Osteoblast (primary cell): ENCODE data around the gene CEP104. TPM values are rescaled to one million over a fixed set of nuclear protein-coding genes. Genes with fewer than 3 reads are reported as not detected.

Source experiments
- DNase-seq: peaks from one replicate; pipeline ENCODE4 v3.0.0; 2011; ENCODE audit warnings: low spot score, mixed read lengths; ENCODE audit not compliant: insufficient read length; ENCODE audit errors: missing footprints
- H2AFZ ChIP-seq: 2 replicates; pipeline ENCODE4 v1.6.0; 2011; ENCODE audit warnings: mild to moderate bottlenecking, low read length
- H3K27ac ChIP-seq: 2 replicates; pipeline ENCODE4 v1.5.1; 2011; ENCODE audit warnings: mild to moderate bottlenecking, low read depth, low read length, moderate library complexity
- H3K27me3 ChIP-seq: 2 replicates; pipeline ENCODE4 v1.6.0; 2012; ENCODE audit warnings: mild to moderate bottlenecking, control low read depth, inconsistent platforms, low read length, moderate library complexity; ENCODE audit not compliant: insufficient read depth
- H3K36me3 ChIP-seq: 2 replicates; pipeline ENCODE4 v1.5.1; 2011; ENCODE audit warnings: mild to moderate bottlenecking, low read length, control low read depth, moderate library complexity; ENCODE audit not compliant: insufficient read depth
- H3K4me1 ChIP-seq: 2 replicates; pipeline ENCODE4 v1.5.1; 2011; ENCODE audit warnings: mild to moderate bottlenecking, low read length, control low read depth, moderate library complexity; ENCODE audit not compliant: insufficient read depth
- H3K4me2 ChIP-seq: 2 replicates; pipeline ENCODE4 v1.6.0; 2011; ENCODE audit warnings: mild to moderate bottlenecking, low read length; ENCODE audit not compliant: insufficient read depth
- H3K4me3 ChIP-seq: fragments of 200-600 bp; sonication (generic); 3 replicates; pipeline ENCODE4 v1.5.1; 2012; ENCODE audit warnings: mild to moderate bottlenecking, low read length, inconsistent platforms; ENCODE audit not compliant: insufficient read depth
- H3K79me2 ChIP-seq: 2 replicates; pipeline ENCODE4 v1.6.0; 2012; ENCODE audit warnings: mild to moderate bottlenecking, low read length, control low read depth, inconsistent platforms; ENCODE audit not compliant: insufficient read depth
- H3K9me3 ChIP-seq: 2 replicates; pipeline ENCODE4 v1.5.1; 2011; ENCODE audit warnings: low read depth, low read length, control low read depth
- H4K20me1 ChIP-seq: 2 replicates; pipeline ENCODE4 v1.6.0; 2012; ENCODE audit warnings: mild to moderate bottlenecking, low read length, control low read depth; ENCODE audit not compliant: insufficient read depth
- CTCF ChIP-seq: IDR thresholded peaks from 2 replicates; pipeline ENCODE4 v1.5.1; 2011; ENCODE audit warnings: mild to moderate bottlenecking, low read depth, low read length, moderate library complexity; ENCODE audit errors: extremely low read depth
- total RNA-seq: library from RNA; depleted of rRNA; stranded (reverse); fragments of >200 nt; gene quantifications from 2 replicates; pipeline ENCODE4 v1.2.3, GENCODE V29; 2012

The CEP104 gene
- total RNA-seq, 1 donor: 21.7 TPM

- peak; percentile 66 for DNase-seq
- H3K27ac ChIP-seq: no peak overlapping the region
- no peaks in the 10 kb centered on the region for H3K27me3 ChIP-seq
- no peak for TF ChIP-seq CTCF
- H3K4me3 ChIP-seq: no peak overlapping the region
- no peaks in the 10 kb centered on the region for H3K4me1 ChIP-seq
- H2AFZ ChIP-seq: no peak overlapping the region
- H3K9me3 ChIP-seq: no peaks in the 10 kb centered on the region
- H4K20me1 ChIP-seq: no peaks in the 10 kb centered on the region
- H3K4me2 ChIP-seq: no peak overlapping the region
- H3K36me3 ChIP-seq: peaks cover 29% of the 10 kb centered on the region
- H3K79me2 ChIP-seq: peaks cover 7% of the 10 kb centered on the region
Observed at GRCh38 chr1:3886106-3886670, 29.2 kb upstream of the CEP104 start.

GRCh38 chr1:3885611-3886010 lies 28.6 kb upstream of the CEP104 start:
- no peak overlapping the region for H2AFZ ChIP-seq
- H4K20me1 ChIP-seq: no peaks in the 10 kb centered on the region
- peaks cover 23% of the 10 kb centered on the region for H3K36me3 ChIP-seq
- no peaks in the 10 kb centered on the region for H3K4me1 ChIP-seq
- no peak overlapping the region for H3K4me3 ChIP-seq
- H3K4me2 ChIP-seq: no peak overlapping the region
- no peak for TF ChIP-seq CTCF
- no peaks in the 10 kb centered on the region for H3K9me3 ChIP-seq
- H3K27me3 ChIP-seq: no peaks in the 10 kb centered on the region
- peaks cover 2% of the 10 kb centered on the region for H3K79me2 ChIP-seq
- H3K27ac ChIP-seq: no peak overlapping the region
- peak; percentile 13 for DNase-seq

- Histone ChIP-seq H3K27ac (no peak overlapping the region), H3K4me1 (no peaks in the 10 kb centered on the region), H3K4me3 (no peak overlapping the region), H3K4me2 (no peak overlapping the region), H3K9me3 (no peaks in the 10 kb centered on the region), H3K36me3 (peaks cover 17% of the 10 kb centered on the region), H2AFZ (no peak overlapping the region), H3K79me2 (no peaks in the 10 kb centered on the region), H4K20me1 (no peaks in the 10 kb centered on the region), H3K27me3 (no peaks in the 10 kb centered on the region)
- no peak for DNase-seq
- TF ChIP-seq CTCF: no peak
Observed at GRCh38 chr1:3884966-3885365, 28.0 kb upstream of the CEP104 start.

GRCh38 chr1:3883194-3883925 lies 26.3 kb upstream of the CEP104 start:
- Histone ChIP-seq H3K27me3 (no peaks in the 10 kb centered on the region), H3K4me1 (no peaks in the 10 kb centered on the region), H3K4me2 (no peak overlapping the region), H3K27ac (no peak overlapping the region), H3K36me3 (peaks cover 15% of the 10 kb centered on the region), H2AFZ (no peak overlapping the region), H3K4me3 (no peak overlapping the region), H3K79me2 (no peaks in the 10 kb centered on the region), H4K20me1 (no peaks in the 10 kb centered on the region), H3K9me3 (peaks cover 4% of the 10 kb centered on the region)
- no peak for TF ChIP-seq CTCF
- no peak for DNase-seq
